ENCODE results near the gene MEOX1. TPM values are rescaled to one million over a fixed set of nuclear protein-coding genes. Genes with fewer than 3 reads are reported as not detected.
A peak's percentile ranks its signal among the peaks of the same experiment; 100 is the strongest.
"Not testable (repeated sequence)": the region's sequence is repeated elsewhere in the genome, so short reads cannot be mapped to it uniquely, and the experiment has no call there.

Gene MEOX1
- total RNA-seq, 1 experiment from 2014 or later = not detected

- DNase-seq (ENCODE audit: low read depth) = no peak
Observed at GRCh38 chr17:43618276-43618675, 43.4 kb downstream of the MEOX1 start.

DNA sequence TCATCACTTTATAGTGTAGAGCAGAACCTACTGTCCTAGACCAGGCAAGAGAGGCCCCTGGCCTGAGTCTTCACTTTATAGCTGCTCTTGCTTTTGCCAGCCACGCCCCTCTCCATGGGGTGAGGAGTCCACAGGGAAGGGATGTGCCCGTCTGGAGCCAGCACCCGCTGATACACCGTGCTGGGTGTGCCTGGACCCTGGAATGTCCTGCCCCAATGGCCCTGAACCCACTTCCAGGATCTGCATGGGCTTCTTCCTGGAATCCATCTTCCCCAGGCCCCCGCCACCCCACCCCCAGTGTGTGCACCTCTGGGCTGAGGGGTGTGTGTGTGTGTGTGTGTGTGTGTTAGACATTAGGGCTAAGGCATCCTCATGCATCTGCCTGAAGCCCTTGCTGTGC, 44.9 kb downstream of the MEOX1 start:
- no peak for DNase-seq (ENCODE audit: low read depth)

DNA sequence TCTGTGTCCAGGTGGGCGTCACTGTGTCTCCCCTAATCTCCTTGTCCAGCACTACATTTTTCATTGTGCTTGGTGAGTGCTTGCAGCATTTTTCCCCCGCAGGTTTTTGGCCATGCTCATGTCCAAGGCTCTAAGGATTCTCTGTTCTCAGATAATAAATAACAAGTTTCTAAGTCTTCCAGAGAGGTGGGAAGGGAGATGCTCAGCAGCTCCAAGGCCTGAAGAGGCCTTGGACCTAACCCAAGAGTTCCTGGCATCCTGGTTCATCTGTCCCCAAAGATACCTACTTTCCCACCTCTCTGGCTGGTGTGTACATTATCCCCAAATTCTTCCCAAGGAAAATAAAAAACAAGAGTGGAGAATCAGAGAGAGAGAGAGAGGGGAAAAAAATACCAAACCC, 45.3 kb downstream of the MEOX1 start:
- no peak for DNase-seq (ENCODE audit: low read depth)

GRCh38 chr17:43616029-43616351, 45.7 kb downstream of the MEOX1 start:
- no peak for DNase-seq (ENCODE audit: low read depth)

DNA sequence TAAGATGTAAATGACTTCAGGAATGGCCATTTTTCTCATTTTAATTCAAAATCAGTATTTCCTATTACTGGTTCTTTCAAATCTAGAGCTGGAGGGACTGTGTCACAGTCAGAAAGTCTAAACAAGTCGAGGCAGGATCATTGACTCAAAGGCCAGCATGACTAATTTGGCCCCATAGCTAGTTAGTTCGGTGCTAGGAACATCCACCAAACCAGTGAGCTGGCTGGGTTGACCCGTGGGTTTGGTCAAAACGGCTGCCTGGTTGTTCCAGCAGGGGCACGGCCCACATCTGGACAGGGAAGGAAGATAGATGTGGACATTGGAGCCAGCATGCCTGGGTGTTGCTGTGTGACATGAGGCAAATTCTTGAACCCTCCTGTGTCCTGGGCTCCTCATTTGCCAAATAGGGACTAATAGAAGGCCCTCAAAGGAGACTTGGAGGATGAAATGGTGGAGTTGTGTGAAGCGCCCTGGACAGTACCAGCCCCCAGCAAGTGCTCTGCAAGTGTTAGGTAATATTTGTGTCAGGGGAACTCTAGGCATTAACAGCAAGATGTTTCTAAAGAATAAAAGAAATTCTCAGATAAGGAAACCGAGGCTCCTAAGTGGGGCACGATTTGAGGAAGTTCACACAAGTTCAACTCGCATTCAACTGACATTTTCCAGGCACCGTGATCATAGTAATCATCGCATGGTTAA, 46.2 kb downstream of the MEOX1 start:
- DNase-seq (ENCODE audit: low read depth) = peak; percentile 35

- no peak for DNase-seq (ENCODE audit: low read depth)
Observed at GRCh38 chr17:43614561-43614960, 47.2 kb downstream of the MEOX1 start.

DNA sequence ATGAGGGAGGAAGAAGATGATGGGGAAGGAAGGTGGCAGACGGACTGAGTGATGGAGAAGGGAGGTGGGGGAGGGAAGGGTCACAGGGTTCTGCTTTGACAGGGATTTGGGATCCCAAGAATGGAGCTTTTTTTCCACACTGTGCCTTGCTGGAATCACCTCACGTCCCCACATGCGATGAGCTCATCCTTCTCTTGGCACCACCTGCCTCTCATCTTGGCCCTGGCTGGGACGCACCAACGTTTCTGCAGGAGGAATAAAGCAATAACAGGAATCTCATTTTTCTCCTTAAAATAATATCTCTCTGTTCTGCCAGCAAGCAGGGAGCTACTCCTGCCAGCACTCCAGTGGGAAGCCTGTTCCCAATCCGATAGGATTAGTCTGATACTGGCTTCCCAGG, 47.8 kb downstream of the MEOX1 start:
- DNase-seq (ENCODE audit: low read depth) = no peak

GRCh38 chr17:43612515-43612914, 49.2 kb downstream of the MEOX1 start:
- no peak for DNase-seq (ENCODE audit: low read depth)

- DNase-seq (ENCODE audit: low read depth) = no peak
Observed at GRCh38 chr17:43611230-43611969, 50.3 kb downstream of the MEOX1 start.

DNA sequence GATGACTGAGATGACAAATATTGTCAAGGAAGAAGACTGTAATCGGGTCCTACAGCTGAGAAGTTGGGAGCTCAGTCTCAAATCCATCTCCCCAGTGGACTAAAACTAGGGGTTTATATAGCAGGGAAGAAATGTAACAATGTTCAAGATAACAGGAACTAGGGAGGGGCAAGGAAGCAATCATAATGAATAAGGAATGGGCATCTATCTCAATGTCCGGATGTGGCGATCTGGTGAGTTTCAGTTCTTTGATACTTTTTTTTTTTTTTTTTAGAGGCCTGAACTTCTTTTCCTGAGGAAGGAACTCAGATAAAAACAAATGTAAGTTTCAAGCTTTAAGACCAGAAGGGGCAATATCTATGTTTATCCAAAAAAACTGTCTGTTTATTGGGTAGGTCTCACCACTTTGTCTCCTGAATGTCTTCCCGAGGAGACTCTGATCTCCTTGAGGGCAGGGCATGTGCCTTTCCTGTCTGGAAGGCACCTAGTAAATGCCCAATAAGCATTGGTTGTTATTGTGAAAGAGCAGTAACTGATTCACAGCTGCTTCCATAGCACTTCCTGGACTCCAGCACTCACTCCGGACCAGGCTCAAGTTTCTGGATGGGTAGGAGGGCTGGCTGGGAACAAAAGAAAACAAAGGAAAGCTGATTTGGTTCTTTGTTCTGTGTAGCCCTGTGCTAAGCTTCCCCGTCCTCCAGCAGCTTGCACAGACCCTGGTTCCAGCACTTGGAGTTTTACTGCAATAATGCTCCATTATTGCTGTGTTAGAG, 51.9 kb downstream of the MEOX1 start:
- no peak for DNase-seq (ENCODE audit: low read depth)

DNA sequence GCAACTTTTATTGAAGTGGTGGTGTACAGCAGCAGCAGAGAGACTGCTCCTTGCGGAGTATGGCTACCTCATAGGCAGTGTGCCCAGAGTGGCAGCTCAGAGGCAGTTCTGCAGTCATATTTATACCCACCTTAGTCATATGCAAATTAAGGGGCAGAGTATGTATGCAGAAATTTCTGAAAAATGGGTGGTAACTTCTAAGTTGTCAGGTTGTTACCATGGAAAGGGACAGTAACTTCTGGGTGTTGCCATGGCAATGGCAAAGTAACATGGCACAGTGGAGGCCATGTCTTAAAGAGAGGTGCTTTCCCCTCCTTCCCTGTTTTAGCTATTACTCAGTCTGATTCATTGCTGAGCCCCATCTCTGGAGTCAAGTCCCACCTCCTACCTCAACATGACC, 53.4 kb downstream of the MEOX1 start:
- DNase-seq (ENCODE audit: low read depth) = peak; percentile 90

- no peak for DNase-seq (ENCODE audit: low read depth)
Observed at GRCh38 chr17:43604549-43604948, 57.2 kb downstream of the MEOX1 start.

- no peak for DNase-seq (ENCODE audit: low read depth)
Observed at GRCh38 chr17:43603321-43603720, 58.4 kb downstream of the MEOX1 start.

GRCh38 chr17:43602556-43602955, 59.2 kb downstream of the MEOX1 start:
- DNase-seq (ENCODE audit: low read depth) = not testable (repeated sequence)

- peak; percentile 46 for DNase-seq (ENCODE audit: low read depth)
Observed at GRCh38 chr17:43601280-43602039, 60.3 kb downstream of the MEOX1 start.

DNA sequence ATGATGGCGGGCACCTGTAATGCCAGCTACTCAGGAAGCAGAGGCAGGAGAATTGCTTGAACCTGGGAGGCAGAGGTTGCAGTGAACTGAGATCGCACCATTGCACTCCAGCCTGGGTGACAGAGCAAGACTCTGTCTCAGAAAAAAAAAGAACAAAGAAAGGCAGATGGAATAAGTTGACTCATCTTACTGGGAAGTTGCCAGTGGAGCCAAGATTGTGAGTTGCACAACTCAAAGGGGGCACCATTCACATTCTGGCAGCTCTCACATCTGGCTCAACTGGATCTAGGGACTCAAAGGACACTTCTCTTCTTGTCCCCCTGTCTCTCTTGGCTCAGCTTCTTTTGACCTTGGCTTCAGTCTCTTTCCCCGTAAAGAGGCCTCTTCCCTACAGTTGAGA, 61.9 kb downstream of the MEOX1 start:
- DNase-seq (ENCODE audit: low read depth) = peak; percentile 82

DNA sequence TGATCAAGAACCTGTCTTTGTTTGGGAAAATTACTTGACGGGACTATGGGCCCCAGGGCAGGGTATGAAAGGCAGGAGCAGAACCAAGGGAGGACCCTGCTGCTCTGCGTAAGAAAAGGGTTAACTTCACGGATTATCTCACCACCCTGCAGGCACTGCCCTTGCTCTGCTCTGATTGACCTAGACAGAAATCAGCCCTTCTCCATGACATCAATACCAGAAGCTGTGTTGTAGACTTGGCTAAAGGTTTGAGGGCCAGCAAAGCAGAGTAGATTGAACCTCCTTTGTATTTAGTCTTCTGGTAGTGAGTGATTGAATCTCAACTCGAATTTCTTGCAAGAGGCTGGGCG, 62.7 kb downstream of the MEOX1 start:
- DNase-seq (ENCODE audit: low read depth) = no peak

DNA sequence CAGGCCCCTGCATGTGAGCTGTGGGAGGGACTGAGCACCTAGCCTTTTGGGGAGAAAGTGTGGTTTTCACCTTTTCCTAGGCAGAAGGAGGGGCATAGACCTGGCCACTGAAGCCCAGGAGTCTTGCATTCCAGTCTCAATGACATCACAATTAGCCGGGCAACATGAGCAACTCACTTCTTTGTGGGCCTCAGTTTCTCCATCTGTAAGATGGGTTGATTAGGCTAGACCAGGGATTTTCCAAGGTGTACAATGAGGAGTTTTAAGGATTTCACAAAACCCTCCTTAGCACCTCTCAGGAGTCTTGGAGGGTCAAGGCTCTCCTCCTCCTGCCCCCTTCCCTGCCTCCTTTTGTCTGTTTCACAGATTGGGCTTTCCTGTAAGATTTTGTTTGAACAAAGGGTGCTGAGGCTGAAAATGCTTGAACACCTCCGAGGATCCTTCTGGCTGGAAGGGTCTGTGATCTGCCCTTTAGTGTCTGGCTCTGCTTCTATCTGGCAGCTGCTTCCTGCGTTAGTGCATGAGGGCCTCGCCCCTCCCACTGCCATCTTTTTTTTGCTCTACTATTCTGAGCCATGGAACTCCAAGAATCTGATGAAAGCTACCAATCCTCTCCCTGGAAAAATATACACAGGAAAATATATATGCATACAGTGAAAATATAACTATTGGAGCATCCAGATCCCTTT, 63.2 kb downstream of the MEOX1 start:
- no peak for DNase-seq (ENCODE audit: low read depth)

- DNase-seq (ENCODE audit: low read depth) = no peak
Observed at GRCh38 chr17:43597624-43598356, 63.9 kb downstream of the MEOX1 start.

- DNase-seq (ENCODE audit: low read depth) = no peak
Observed at GRCh38 chr17:43595466-43595865, 66.3 kb downstream of the MEOX1 start.
